HFF-Myc (cell line): ENCODE measurements around the gene CDC45.

Experiments
- DNase-seq: peaks from one replicate; pipeline ENCODE4 v3.0.0-alpha.2; 2011; ENCODE audit warnings: low read depth; ENCODE audit errors: extremely low read depth
- H3K4me3 ChIP-seq: replicated peaks from 2 replicates; pipeline ENCODE4 v1.5.1; 2011; ENCODE audit warnings: low read depth, mild to moderate bottlenecking, control low read depth, low read length
- CTCF ChIP-seq: IDR thresholded peaks from 2 replicates; pipeline ENCODE4 v1.5.1; 2012; ENCODE audit warnings: mild to moderate bottlenecking, low read depth, low read length, control low read depth; ENCODE audit errors: missing control alignments

Gene CDC45

GRCh38 chr22:19488285-19488684 is 8.6 kb downstream of the CDC45 start:
- no peak for DNase-seq
- TF ChIP-seq CTCF = no peak
- no peak overlapping the region for H3K4me3 ChIP-seq

DNA sequence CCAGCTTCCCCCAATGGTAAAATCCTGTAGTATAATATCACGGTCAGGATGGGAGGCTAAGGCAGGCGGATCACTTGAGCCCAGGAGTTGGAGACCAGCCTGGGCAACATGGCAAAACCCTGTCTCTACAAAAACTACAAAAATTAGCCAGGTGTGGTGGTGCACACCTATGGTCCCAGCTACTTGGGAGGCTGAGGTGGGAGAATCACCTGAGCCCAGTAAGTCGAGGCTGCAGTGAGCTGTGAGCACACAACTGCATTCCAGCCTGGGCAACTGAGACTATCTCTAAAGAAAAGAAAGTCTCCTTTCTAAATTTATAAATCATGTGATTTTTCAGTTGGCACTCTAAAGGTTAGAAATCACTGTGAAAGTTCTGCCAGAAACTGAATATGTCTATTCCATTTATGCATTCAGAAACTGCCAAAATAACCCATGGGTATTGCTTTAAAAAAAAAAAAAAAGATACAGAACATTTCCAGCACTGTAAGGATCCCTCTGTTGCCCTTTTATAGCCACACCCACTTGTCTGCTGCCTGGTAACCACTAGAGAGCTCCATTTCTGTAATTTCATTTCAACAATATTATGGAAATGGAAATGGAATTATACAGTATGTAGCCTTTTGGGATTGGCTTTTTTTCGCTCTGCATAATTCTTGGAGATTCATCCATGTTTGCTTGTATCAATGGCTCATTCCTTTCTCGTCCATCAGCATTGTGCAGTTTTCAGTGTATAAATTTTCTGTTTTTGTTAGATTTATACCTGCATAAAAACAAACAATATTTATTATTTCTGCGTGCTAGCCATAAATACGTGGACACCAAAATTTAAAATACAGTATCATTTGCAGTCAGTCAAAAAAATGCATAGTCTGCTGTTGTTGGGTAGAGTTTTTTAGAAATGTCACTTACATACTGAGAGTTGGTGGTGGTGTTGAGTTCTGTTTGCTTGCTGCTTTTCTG is 9.4 kb downstream of the CDC45 start:
- no peak for DNase-seq
- no peak overlapping the region for H3K4me3 ChIP-seq
- TF ChIP-seq CTCF = no peak

DNA sequence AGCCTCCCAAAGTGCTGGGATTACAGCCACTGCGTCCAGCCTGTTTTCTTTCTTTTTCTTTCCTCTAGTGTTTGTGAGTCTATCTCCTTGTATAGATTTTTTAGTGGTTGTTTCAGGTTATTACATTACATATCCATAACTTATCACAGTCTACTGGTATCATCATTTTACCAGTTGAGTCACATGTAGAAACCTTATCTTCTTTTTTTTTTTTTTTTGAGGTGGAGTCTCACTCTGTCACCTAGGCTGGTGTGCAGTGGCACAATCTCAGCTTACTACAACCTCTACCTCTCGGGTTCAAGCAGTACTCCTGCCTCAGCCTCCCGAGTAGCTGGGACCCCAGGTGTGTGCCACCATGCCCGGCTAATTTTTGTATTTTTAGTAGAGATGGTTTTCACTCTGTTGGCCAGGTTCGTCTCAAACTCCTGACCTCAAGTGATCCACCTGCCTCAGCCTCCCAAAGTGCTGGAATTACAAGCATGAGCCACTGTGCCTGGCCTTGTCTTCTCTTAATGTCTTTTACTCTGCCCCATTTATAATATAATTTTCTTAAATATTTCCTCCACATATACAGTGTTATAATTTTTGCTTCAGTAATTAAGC is 11.0 kb downstream of the CDC45 start:
- no peak for DNase-seq
- no peak overlapping the region for H3K4me3 ChIP-seq

DNA sequence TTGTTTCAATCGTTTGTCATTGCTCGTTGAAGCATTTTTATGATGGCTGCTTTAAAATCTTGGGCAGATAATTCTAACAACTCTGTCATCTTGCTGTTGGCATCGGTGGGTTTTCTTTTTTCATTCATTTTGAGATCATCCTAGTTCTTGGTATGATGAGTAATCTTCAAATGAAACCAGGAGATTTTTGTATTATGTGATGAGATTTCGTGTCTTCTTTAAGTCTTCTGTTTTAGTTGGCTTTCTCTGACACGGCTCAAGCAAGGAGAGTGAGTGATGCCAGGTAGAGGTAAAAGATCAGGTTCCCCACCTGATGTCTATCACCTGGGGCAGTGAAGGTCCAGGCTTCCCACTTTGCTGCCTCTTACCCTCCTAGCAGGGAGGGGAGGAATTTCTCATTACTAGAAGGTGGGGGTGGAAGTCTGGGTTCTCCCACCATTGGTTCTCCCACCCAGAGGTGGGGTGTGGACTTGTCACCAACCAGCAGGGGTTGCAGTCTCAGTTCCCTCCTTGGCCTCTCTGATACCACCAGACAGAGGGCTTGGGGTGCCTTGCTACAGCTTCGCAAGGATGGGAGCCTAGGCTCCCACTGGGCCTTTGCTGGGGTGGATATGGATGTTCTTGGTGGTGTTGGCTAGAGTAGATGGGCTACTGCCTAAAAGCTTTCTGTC is 12.9 kb downstream of the CDC45 start:
- H3K4me3 ChIP-seq = no peak overlapping the region
- TF ChIP-seq CTCF = no peak
- no peak for DNase-seq

More for the DNA sequence above, 11.0 kb downstream of the CDC45 start:
- no peak for TF ChIP-seq CTCF

DNA sequence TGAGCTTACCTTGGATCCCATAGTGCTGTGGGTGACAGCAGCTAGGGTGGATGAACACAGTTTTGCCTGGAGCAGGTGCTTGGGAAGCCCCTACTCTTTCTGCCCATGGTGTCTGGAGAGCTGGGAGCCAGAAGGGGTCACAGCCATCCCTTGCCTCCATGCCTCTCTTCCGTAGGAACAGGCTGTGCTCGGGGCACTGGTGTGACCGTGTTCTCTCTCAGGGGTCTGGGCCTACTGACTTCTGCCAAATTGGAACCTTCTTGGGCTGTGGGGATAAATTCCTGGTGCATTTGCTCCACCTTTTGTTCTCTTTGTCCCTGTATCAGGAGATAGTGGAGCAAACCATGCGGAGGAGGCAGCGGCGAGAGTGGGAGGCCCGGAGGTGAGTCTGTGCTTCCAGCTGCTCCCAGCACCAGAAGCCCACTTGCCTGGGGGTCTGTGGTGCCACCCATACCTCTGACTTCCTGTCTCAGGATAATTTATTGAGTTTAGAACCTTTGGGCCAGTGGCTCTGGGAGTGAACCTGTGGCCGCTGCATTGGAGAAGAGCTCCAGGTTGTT is 14.4 kb downstream of the CDC45 start:
- DNase-seq = no peak
- TF ChIP-seq CTCF = no peak
- H3K4me3 ChIP-seq = no peak overlapping the region

DNA sequence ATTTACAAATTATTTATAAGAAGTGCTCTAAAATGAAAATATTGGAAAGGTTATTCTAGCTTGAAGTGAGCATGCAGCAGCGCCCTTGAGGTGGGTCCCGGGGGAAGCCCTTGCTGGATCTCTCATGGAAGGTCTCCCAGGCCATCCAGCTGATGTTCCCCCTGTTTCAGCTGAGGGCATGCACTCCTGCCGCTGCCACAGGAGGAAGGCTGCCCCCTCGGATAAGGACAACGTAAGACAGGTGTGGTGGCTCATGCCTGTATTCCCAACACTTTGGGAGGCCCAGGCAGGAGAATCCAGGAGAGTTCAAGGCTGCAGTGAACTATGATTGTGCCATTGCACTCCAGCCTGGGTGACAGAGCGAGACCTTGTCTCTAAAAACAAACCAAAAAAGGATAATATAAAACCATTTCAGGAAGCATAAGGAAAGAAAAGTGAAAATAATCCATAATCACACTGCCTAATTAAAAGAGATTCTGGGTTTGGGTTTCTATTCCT is 15.0 kb downstream of the CDC45 start:
- no peak overlapping the region for H3K4me3 ChIP-seq
- no peak for TF ChIP-seq CTCF

More for the DNA sequence above, 15.0 kb downstream of the CDC45 start:
- no peak for DNase-seq
